Stimulated activated CD4-positive, alpha-beta T cell treated with anti-CD3 and anti-CD28 coated beads, Interleukin-15, amount 100 ng/mL, for 48 hours (primary cell): Measurements from ENCODE around the gene GRID2.
"Not testable (repeated sequence)": the region's sequence is repeated elsewhere in the genome, so short reads cannot be mapped to it uniquely, and the experiment has no call there.

Experiments
- DNase-seq, 2 donors: peaks; one replicate each; pipeline ENCODE4 v3.0.0-alpha.2; 2020; ENCODE audit warnings: low read depth in 2 of 2

Gene GRID2

GRCh38 chr4:92303621-92304027 is at the start of gene GRID2:
Gene GRID2, plus strand, starts transcription at chr4:92303966.
- no peak for DNase-seq

DNA sequence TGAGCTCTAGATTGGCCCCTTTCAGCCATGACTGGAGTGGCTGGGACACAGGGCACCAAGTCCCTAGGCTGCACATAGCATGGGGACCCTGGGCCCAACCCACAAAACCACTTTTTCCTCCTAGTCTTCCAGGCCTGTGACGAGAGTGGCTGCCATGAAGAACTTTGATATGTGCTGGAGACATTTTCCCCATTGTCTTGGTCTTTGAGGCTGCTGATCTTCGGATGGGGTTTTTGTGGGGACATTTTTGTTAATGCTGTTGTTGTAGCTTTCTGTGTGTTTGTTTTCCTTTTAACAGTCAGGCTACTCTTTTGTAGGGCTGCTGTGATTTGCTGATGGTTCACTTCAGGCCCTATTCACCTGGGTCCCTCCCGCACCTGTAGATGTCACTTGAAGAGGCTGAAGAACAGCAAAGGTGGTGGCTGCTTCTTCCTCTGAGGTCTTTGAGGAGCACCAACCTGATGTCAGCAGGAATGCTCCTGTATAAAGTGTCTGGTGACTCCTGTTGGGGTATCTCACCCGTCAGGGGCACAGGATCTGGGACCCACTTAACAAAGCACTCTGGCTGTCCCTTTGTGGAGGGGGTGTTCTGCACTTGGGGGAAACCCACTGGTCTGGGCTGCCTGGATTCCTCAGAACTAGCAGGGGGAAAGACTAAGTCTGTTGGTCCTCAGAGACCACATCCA is 49.6 kb upstream of the GRID2 start:
- no peak for DNase-seq

DNA sequence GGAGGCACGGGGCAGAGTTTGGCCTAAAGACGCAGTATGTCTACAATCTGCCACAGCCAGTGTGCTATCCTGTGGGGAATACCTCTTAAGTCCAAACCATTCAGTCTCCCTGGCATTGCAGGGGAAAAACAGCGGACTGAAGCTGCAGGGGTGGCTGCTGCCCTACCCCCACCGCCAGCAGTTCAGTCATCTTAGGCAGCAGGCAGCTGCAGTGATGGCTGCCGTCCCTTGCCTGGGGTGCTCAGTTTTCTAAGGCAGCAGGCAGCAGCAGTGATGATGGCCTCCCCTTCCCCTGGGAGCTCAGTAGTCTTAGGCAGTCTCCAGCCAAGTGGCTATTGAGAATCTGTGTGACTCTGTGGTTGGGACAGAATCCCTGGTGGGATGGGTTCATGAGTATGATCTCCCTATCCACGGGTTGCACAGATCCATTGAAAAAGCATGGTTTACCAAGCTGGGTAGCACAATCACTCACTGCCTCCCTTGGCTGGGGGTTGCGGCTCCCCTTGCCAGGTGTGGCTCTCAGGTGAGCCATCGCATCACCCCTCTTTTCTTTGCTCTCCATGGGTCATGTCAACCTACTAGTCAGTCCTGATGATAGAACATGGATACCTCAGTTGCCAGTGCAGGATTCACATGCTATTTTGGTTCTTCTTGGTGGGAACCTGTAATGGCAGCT is 48.9 kb upstream of the GRID2 start:
- no peak for DNase-seq

DNA sequence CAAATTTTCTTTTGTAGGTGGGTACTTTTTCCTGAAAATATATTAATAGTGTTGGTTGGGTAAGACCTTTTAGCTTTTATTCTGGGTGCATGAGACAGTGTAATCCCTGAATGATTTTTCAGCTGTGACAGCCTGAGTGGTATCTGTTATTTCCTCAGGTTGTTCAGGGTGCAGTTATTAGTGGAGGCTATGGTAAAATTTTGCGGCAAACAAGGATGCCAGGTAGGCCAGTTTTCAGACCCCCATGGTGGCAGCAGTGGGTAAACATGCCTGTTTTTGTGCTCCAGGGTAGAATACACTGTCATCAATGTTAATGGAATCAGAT is 47.9 kb upstream of the GRID2 start:
- no peak for DNase-seq

GRCh38 chr4:92257931-92258857 is 45.6 kb upstream of the GRID2 start:
- no peak for DNase-seq

- no peak for DNase-seq
Observed at GRCh38 chr4:92261256-92261655, 42.5 kb upstream of the GRID2 start.

GRCh38 chr4:92262371-92262770 is 41.4 kb upstream of the GRID2 start:
- DNase-seq: no peak

GRCh38 chr4:92263010-92263409 is 40.8 kb upstream of the GRID2 start:
- no peak for DNase-seq

GRCh38 chr4:92263575-92263974 is 40.2 kb upstream of the GRID2 start:
- no peak for DNase-seq

DNA sequence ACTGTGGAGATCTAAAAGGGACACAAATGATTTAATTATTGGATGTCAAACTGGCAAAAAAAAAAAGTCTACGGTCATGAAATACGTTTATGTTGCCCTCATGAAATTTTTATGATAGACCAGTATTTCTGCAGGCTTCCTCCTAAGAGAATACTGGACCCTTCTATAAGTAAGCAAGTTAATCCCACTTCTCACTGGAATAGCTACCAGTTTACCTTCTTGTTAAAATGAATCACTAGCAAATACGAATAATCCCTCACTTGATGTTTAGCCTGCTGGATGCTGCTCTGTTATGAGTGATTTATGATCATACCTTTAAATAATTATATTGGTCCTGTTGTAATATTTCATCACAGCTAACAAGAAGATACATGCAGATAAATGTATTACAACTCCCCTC is 39.6 kb upstream of the GRID2 start:
- no peak for DNase-seq

- DNase-seq: no peak
Observed at GRCh38 chr4:92265021-92265420, 38.7 kb upstream of the GRID2 start.

DNA sequence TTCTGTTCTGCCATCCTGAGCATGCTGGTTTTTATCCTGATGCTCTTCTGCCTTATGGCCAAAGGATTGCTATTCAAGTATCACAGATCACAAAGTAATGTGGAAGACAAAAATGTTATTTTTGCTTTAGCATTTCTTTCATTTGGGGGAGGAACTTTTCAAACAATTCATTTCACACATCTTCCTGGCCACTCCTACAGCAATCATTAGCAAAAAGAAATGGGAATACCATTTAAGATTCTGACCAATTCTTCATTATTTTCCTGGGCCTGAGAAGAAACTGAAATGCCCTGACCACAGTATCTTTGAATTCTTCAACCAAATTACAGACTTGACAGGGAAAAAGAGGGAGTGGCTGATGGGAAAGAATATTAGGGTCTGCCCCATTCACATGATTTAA is 38.0 kb upstream of the GRID2 start:
- DNase-seq: no peak

DNA sequence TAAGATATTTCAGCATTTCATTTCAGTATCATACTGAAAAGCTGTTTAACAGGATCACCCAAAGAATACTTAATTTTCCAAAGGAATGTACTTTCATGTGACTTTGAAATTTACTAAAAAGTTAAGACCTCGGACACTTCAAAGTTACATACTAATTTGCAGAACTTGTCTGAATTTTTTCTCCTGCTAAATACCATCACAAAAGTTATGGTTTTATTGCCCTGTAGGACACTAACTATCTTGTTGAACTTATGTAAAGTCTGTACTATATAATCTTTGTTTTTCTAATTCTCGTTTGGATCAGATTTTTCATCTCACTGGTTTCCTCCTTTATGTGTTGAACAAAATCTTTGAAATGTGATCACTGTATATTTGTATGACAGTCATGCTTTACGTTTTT is 37.2 kb upstream of the GRID2 start:
- DNase-seq: no peak

GRCh38 chr4:92268642-92269041 is 35.1 kb upstream of the GRID2 start:
- DNase-seq: no peak

- no peak for DNase-seq
Observed at GRCh38 chr4:92270908-92271307, 32.9 kb upstream of the GRID2 start.

DNA sequence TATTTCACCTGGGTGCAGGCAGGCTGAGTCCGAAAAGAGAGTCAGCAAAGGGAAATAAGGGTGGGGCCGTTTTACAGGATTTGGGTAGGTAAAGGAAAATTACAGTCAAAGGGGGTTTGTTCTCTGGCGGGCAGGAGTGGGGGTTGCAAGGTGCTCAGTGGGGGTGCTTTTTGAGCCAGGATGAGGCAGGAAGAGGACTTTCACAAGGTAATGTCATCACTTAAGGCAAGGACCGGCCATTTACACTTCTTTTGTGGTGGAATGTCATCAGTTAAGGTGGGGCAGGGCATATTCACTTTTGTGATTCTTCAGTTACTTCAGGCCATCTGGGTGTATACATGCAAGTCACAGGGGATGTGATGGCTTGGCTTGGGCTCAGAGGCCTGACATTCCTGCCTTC is 32.2 kb upstream of the GRID2 start:
- not testable (repeated sequence) for DNase-seq

DNA sequence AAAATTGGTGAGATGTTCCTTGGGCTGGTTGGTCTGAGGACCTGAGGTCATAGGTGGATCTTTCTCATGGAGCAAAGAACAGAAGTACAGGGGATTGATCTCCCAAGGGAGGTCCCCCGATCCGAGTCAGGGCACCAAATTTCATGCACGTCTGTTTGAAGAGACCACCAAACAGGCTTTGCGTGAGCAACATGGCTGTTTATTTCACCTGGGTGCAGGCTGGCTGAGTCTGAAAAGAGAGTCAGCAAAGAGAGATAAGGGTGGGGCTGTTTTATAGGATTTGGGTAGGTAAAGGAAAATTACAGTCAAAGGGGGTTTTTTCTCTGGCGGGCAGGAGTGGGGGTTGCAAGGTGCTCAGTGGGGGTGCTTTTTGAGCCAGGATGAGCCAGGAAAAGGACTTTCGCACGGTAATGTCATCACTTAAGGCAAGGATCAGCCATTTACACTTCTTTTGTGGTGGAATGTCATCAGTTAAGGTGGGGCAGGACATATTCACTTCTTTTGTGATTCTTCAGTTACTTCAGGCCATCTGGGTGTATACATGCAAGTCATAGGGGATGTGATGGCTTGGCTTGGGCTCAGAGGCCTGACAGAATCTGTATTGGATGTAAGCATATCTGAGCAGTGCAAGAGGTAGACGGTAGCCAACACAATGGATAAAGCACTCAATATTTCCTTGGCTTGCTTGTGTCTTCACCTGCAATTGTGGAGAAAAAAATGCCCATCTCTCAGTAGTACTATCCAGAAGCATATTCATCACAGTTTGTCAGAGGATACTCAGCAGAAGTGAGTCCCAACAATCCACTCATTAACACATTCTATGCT is 26.5 kb upstream of the GRID2 start:
- not testable (repeated sequence) for DNase-seq

GRCh38 chr4:92279296-92279695 is 24.5 kb upstream of the GRID2 start:
- no peak for DNase-seq

DNA sequence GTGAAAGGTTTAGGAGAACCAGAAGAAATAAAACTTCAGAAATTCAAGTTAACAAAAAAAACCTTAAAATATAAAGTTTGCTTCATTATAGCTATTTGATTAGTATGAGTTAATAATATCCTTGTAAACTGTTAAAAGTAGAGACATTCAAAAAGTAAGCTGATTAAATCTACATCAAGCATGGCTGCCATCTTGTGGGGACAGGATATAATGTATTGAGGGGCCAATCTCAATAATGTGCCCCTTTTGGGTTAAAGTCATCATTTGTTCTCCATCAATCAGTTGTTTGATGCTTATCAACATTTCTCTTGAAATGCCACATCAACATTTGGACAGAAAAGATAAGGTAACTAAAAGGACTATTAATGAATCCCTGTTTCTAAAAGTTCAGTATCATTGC is 4.6 kb upstream of the GRID2 start:
- no peak for DNase-seq

DNA sequence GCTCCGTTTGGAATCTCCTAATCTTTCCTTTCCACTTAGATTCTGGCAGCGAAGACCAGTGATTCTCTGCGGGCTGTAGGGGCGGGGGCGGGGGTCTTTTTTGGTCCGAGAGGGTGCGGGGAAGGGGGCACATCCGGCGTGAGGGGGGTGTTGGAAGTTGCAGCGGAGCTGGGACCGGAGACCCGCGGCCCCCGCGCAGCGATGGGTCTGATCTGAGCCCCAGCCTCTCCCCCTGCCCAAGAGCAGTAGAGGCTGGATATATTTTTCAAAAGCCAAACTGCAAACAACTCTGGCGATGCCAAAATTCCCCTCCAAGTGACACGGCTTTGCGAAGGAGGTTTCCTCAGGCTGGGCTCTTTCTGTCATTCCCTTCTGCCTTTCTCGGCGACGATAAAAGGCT is 355 bp downstream of the GRID2 start:
- no peak for DNase-seq

DNA sequence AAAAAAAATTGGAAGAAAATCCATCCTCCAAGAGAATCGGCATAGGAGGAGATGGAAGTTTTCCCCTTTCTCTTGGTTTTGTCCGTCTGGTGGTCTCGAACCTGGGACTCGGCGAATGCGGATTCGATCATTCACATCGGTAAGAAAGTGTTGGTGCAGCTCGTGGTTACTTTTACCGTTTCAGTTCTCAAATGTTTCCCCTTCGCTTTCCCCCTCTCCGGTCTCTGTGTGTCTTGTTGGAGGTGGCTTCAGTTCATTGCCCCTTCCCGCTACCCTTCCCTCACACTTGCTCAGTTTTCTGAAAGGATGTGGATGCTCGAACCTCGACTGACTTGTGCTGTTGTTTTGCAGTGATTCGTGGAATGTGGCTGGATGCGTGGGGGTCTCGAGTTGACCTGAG is 840 bp downstream of the GRID2 start:
- no peak for DNase-seq
